Measurements from ENCODE around the gene DOCK8. TPM values are rescaled to one million over a fixed set of nuclear protein-coding genes. Genes with fewer than 3 reads are reported as not detected.

The DOCK8 gene
- total and polyA plus RNA-seq, 2 of the 4 experiments (the other 2 are of a cell fraction): not detected

DNA sequence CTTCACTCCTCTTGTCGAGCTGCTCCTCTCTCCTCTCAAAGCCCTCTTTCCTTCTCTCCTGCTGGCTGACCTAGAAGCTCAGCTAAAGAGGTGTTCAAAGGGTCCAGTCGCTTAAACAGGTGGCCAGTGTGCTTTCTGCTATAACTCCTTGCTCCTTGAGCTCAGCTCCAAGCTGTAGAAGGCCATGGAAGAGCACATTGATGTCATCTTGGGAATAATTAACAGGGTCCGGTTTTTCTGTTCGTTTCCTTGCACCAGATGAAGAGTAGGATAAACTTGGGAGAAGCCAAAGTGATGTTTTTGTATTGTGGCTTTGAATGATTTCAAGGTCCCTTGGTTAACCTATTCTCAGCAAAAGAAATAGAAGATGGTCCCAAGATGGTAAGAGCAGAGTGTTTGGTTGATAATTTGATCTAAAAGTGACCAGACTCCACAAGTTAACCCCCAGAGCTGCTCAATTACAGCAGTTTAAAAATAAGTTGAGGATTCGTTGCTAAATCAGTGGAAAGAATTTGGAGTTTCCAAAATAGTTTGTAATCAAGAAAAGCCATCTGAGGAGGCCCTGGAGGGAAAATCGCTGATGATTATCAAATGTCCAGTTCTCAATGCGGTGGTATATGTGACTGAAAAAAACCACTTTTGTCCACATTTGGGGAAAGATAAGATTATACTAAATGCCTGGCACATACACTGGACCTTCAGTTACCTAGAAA, 148.1 kb downstream of the DOCK8 start:
- Histone ChIP-seq H3K23ac (ENCODE audit: low read depth, low read length) (no peak overlapping the region), H2BK5ac (ENCODE audit: low read depth, low read length, poor library complexity, severe bottlenecking) (no peak overlapping the region), H3K14ac (replicated peaks; ENCODE audit: low read depth, low read length) (no peak overlapping the region), H4K91ac (ENCODE audit: insufficient read depth, low read depth, low read length) (no peak overlapping the region), H2BK120ac (ENCODE audit: low read depth, low read length) (no peak overlapping the region), H3K4ac (ENCODE audit: low read depth, low read length) (no peak overlapping the region), H3K56ac (ENCODE audit: extremely low read depth, insufficient read depth, low read length) (no peak overlapping the region), H3K36me3 (ENCODE audit: control insufficient read depth, insufficient read depth, low read length) (no peaks in the 10 kb centered on the region), H3K9ac (ENCODE audit: low read depth, low read length) (no peak overlapping the region), H3K4me3 (ENCODE audit: insufficient read depth, low read depth, low read length) (no peak overlapping the region), H4K8ac (ENCODE audit: low read depth in 2 of 2, low read length in 2 of 2) (no peak overlapping the region), H2AK5ac (ENCODE audit: low read depth, low read length) (no peak overlapping the region), H3K27ac (ENCODE audit: insufficient read depth, low read length) (no peak overlapping the region), H2AK9ac (replicated peaks; ENCODE audit: low read depth, low read length, poor library complexity) (no peak overlapping the region), H3K4me1 (ENCODE audit: control insufficient read depth, insufficient read depth, low read length) (no peaks in the 10 kb centered on the region), H3K18ac (ENCODE audit: low read depth, low read length) (no peak overlapping the region), H2AFZ (replicated peaks; ENCODE audit: low read length, poor library complexity) (no peak overlapping the region), H2BK15ac (ENCODE audit: low read depth, low read length) (no peak overlapping the region), H3K4me2 (ENCODE audit: low read depth, low read length) (no peak overlapping the region), H3K9me1 (ENCODE audit: insufficient read depth, low read length) (no peaks in the 10 kb centered on the region), H4K5ac (ENCODE audit: low read depth, low read length) (no peak overlapping the region), H3K79me1 (ENCODE audit: low read depth in 1 of 2, low read length in 2 of 2) (no peaks in the 10 kb centered on the region), H3K27me3 (ENCODE audit: control insufficient read depth, insufficient read depth, low read length) (no peaks in the 10 kb centered on the region; the same call in 1 of the 2 replicates), H2BK20ac (ENCODE audit: low read depth, low read length) (no peak overlapping the region), H3K9me3 (ENCODE audit: control insufficient read depth, insufficient read depth, low read length) (no peaks in the 10 kb centered on the region), H4K20me1 (ENCODE audit: insufficient read depth, low read length) (no peaks in the 10 kb centered on the region)
- BruUV-seq (replicated peaks): no TSS peak
- in situ Hi-C loops (cut with MboI; ENCODE audit: low sequenced_read_pairs) (no loop called here), dilution Hi-C loops (cut with HindIII; ENCODE audit: low sequenced_read_pairs, unreplicated experiment) (no loop called here), intact Hi-C loops (cut with micrococcal nuclease) (no loop called here)
- CTCF ChIA-PET: no interaction called here
- 0% methylated on average over 2 of the region's 7 CpGs; no CpG with 5 or more reads in 1 of the 2 experiments for WGBS, 2 experiments (ENCODE audit: extremely low coverage in 2 of 2, insufficient read length in 1 of 2)
- TF ChIP-seq CTCF (conservative IDR thresholded peaks at IDR 0.05; ENCODE audit: low read depth, low read length): no peak
- TF ChIP-seq ELK1 (IDR thresholded peaks at IDR 0.05; ENCODE audit: borderline replicate concordance, low read depth, low read length): no peak
- no peak for TF ChIP-seq RAD21 (IDR thresholded peaks at IDR 0.05; ENCODE audit: low read length)
- TF ChIP-seq MAZ (IDR thresholded peaks at IDR 0.05; ENCODE audit: borderline replicate concordance, low read depth, low read length): no peak
- no peak for TF ChIP-seq MXI1 (IDR thresholded peaks at IDR 0.05; ENCODE audit: borderline replicate concordance, low read depth, low read length)
- DNase-seq (no peak), ATAC-seq (ENCODE audit: low read depth) (no peak)
- POLR2A ChIA-PET (ENCODE audit: unreplicated experiment): no interaction called here
